Measurements from ENCODE around the gene FARS2. TPM values are rescaled to one million over a fixed set of nuclear protein-coding genes. Genes with fewer than 3 reads are reported as not detected.

The FARS2 gene
- total RNA-seq, 5 donors from 2014 or later (not counting 1 experiment from before 2014, with no cell fraction given), result 17.9 to 24.2 (median 20.3) TPM

- no peak for DNase-seq
- no peaks in the 10 kb centered on the region for H3K4me1 ChIP-seq (ENCODE audit: control insufficient read depth in 1 of 2, extremely low read depth in 1 of 2, insufficient read depth in 2 of 2, low read length in 2 of 2)
- ChIA-PET CTCF (no interaction called here), POLR2A (interaction anchor here in 1 of 2 donors (0.5 kb wide), 1 partner anchor 209 kb away, joined by 3 read pairs; no protein-coding TSS in a partner anchor)
- no peaks in the 10 kb centered on the region for H3K27me3 ChIP-seq (replicated peaks in 1 of 2; ENCODE audit: control insufficient read depth in 2 of 2, extremely low read depth in 1 of 2, insufficient read depth in 2 of 2, low read length in 1 of 2)
- no peak overlapping the region for H3K4me3 ChIP-seq (ENCODE audit: control insufficient read depth in 1 of 2, extremely low read depth in 1 of 2, low read length in 1 of 2)
- Mint-ChIP-seq H3K4me1 (peaks cover under 1 to 4% (median under 1%) of the 10 kb centered on the region in 3 donors), H3K27ac (no peak overlapping the region), H3K4me3 (no peak overlapping the region), H3K27me3 (no peaks in the 10 kb centered on the region), H3K36me3 (peaks cover 10% of the 10 kb centered on the region), H3K9me3 (no peaks in the 10 kb centered on the region)
- H3K27ac ChIP-seq (ENCODE audit: low read length), result no peak overlapping the region
- no peaks in the 10 kb centered on the region for H3K36me3 ChIP-seq (ENCODE audit: control insufficient read depth in 2 of 2, extremely low read depth in 1 of 2, insufficient read depth in 1 of 2, low read length in 1 of 2)
- H3K9me3 ChIP-seq, result no peaks in the 10 kb centered on the region
- ATAC-seq (replicated peaks in 1 of 4), result no peak
- 100% methylated on average over 2 of the region's 6 CpGs for WGBS (ENCODE audit: insufficient coverage)
Measured at GRCh38 chr6:5781019-5781418, 519.7 kb downstream of the FARS2 start.

- no peaks in the 10 kb centered on the region for H3K9me3 ChIP-seq
- no peaks in the 10 kb centered on the region for H3K27me3 Mint-ChIP-seq
- H3K4me3 ChIP-seq (ENCODE audit: control insufficient read depth in 1 of 2, extremely low read depth in 1 of 2, low read length in 1 of 2), result no peak overlapping the region
- ATAC-seq (replicated peaks in 1 of 4) (no peak), DNase-seq (no peak)
- ChIA-PET POLR2A (no interaction called here), CTCF (no interaction called here)
- H3K27me3 ChIP-seq (replicated peaks in 1 of 2; ENCODE audit: control insufficient read depth in 2 of 2, extremely low read depth in 1 of 2, insufficient read depth in 2 of 2, low read length in 1 of 2), result no peaks in the 10 kb centered on the region
- no peaks in the 10 kb centered on the region for H3K9me3 Mint-ChIP-seq
- no peak overlapping the region for H3K27ac ChIP-seq (ENCODE audit: low read length)
- H3K4me1 ChIP-seq (ENCODE audit: control insufficient read depth in 1 of 2, extremely low read depth in 1 of 2, insufficient read depth in 2 of 2, low read length in 2 of 2), result peaks cover under 1 to 4% of the 10 kb centered on the region in 2 experiments
- H3K36me3 ChIP-seq (ENCODE audit: control insufficient read depth in 2 of 2, extremely low read depth in 1 of 2, insufficient read depth in 1 of 2, low read length in 1 of 2), result no peaks in the 10 kb centered on the region
- WGBS (ENCODE audit: insufficient coverage), result 84% methylated on average over 17 of the region's 17 CpGs
- H3K4me3 Mint-ChIP-seq, result no peak overlapping the region
- no peak overlapping the region for H3K27ac Mint-ChIP-seq
- H3K36me3 Mint-ChIP-seq, result peaks cover 10% of the 10 kb centered on the region
- H3K4me1 Mint-ChIP-seq, result peaks cover 11 to 14% (median 11%) of the 10 kb centered on the region in 3 donors
Measured at GRCh38 chr6:5781966-5782556, 520.7 kb downstream of the FARS2 start.

- no peaks in the 10 kb centered on the region for H3K27me3 Mint-ChIP-seq
- H3K4me3 Mint-ChIP-seq, result no peak overlapping the region
- Histone ChIP-seq H3K9me3 (no peaks in the 10 kb centered on the region), H3K27me3 (replicated peaks in 1 of 2; ENCODE audit: control insufficient read depth in 2 of 2, extremely low read depth in 1 of 2, insufficient read depth in 2 of 2, low read length in 1 of 2) (no peaks in the 10 kb centered on the region), H3K36me3 (ENCODE audit: control insufficient read depth in 2 of 2, extremely low read depth in 1 of 2, insufficient read depth in 1 of 2, low read length in 1 of 2) (no peaks in the 10 kb centered on the region), H3K4me3 (ENCODE audit: control insufficient read depth in 1 of 2, extremely low read depth in 1 of 2, low read length in 1 of 2) (no peak overlapping the region), H3K4me1 (ENCODE audit: control insufficient read depth in 1 of 2, extremely low read depth in 1 of 2, insufficient read depth in 2 of 2, low read length in 2 of 2) (peaks cover 4 to 8% of the 10 kb centered on the region in 2 experiments), H3K27ac (ENCODE audit: low read length) (no peak overlapping the region)
- H3K36me3 Mint-ChIP-seq, result peaks cover 8% of the 10 kb centered on the region
- 87% methylated on average over 23 of the region's 26 CpGs for WGBS (ENCODE audit: insufficient coverage)
- no peaks in the 10 kb centered on the region for H3K9me3 Mint-ChIP-seq
- ChIA-PET CTCF (no interaction called here), POLR2A (no interaction called here)
- ATAC-seq (replicated peaks in 1 of 4) (no peak), DNase-seq (no peak)
- H3K4me1 Mint-ChIP-seq, result peaks cover 13 to 23% (median 20%) of the 10 kb centered on the region in 3 donors
- H3K27ac Mint-ChIP-seq, result no peak overlapping the region
Measured at GRCh38 chr6:5782783-5783547, 521.7 kb downstream of the FARS2 start.

- 87% methylated on average over 13 of the region's 19 CpGs for WGBS (ENCODE audit: insufficient coverage)
- H3K9me3 Mint-ChIP-seq, result no peaks in the 10 kb centered on the region
- peaks cover 4% of the 10 kb centered on the region for H3K36me3 Mint-ChIP-seq
- H3K9me3 ChIP-seq, result no peaks in the 10 kb centered on the region
- no peak for ATAC-seq (replicated peaks in 1 of 4)
- H3K27ac ChIP-seq (ENCODE audit: low read length), result no peak overlapping the region
- ChIA-PET CTCF (no interaction called here), POLR2A (no interaction called here)
- no peaks in the 10 kb centered on the region for H3K27me3 ChIP-seq (replicated peaks in 1 of 2; ENCODE audit: control insufficient read depth in 2 of 2, extremely low read depth in 1 of 2, insufficient read depth in 2 of 2, low read length in 1 of 2)
- H3K27me3 Mint-ChIP-seq, result no peaks in the 10 kb centered on the region
- no peak overlapping the region for H3K4me3 Mint-ChIP-seq
- H3K4me1 Mint-ChIP-seq, result peaks cover 13 to 22% (median 19%) of the 10 kb centered on the region in 3 donors
- no peak for DNase-seq
- no peak overlapping the region for H3K27ac Mint-ChIP-seq
- peaks cover 4 to 8% of the 10 kb centered on the region in 2 experiments for H3K4me1 ChIP-seq (ENCODE audit: control insufficient read depth in 1 of 2, extremely low read depth in 1 of 2, insufficient read depth in 2 of 2, low read length in 2 of 2)
- H3K36me3 ChIP-seq (ENCODE audit: control insufficient read depth in 2 of 2, extremely low read depth in 1 of 2, insufficient read depth in 1 of 2, low read length in 1 of 2), result no peaks in the 10 kb centered on the region
- H3K4me3 ChIP-seq (ENCODE audit: control insufficient read depth in 1 of 2, extremely low read depth in 1 of 2, low read length in 1 of 2), result no peak overlapping the region
Measured at GRCh38 chr6:5783584-5784089, 522.3 kb downstream of the FARS2 start.

- no peak for DNase-seq
- H3K27ac Mint-ChIP-seq, result no peak overlapping the region
- Histone ChIP-seq H3K4me1 (ENCODE audit: control insufficient read depth in 1 of 2, extremely low read depth in 1 of 2, insufficient read depth in 2 of 2, low read length in 2 of 2) (peaks cover 4 to 8% of the 10 kb centered on the region in 2 experiments), H3K27me3 (replicated peaks in 1 of 2; ENCODE audit: control insufficient read depth in 2 of 2, extremely low read depth in 1 of 2, insufficient read depth in 2 of 2, low read length in 1 of 2) (no peaks in the 10 kb centered on the region), H3K4me3 (ENCODE audit: control insufficient read depth in 1 of 2, extremely low read depth in 1 of 2, low read length in 1 of 2) (no peak overlapping the region), H3K36me3 (ENCODE audit: control insufficient read depth in 2 of 2, extremely low read depth in 1 of 2, insufficient read depth in 1 of 2, low read length in 1 of 2) (no peaks in the 10 kb centered on the region), H3K27ac (ENCODE audit: low read length) (no peak overlapping the region), H3K9me3 (no peaks in the 10 kb centered on the region)
- ChIA-PET CTCF (no interaction called here), POLR2A (no interaction called here)
- WGBS (ENCODE audit: insufficient coverage), result 78% methylated on average over 4 of the region's 8 CpGs
- no peak for ATAC-seq (replicated peaks in 1 of 4)
- H3K36me3 Mint-ChIP-seq, result no peaks in the 10 kb centered on the region
- H3K4me3 Mint-ChIP-seq, result no peak overlapping the region
- no peaks in the 10 kb centered on the region for H3K9me3 Mint-ChIP-seq
- no peaks in the 10 kb centered on the region for H3K27me3 Mint-ChIP-seq
- H3K4me1 Mint-ChIP-seq, result peaks cover 13 to 22% (median 19%) of the 10 kb centered on the region in 3 donors
Measured at GRCh38 chr6:5785249-5785648, 523.9 kb downstream of the FARS2 start.

- no peaks in the 10 kb centered on the region for H3K27me3 Mint-ChIP-seq
- Histone ChIP-seq H3K27me3 (replicated peaks in 1 of 2; ENCODE audit: control insufficient read depth in 2 of 2, extremely low read depth in 1 of 2, insufficient read depth in 2 of 2, low read length in 1 of 2) (no peaks in the 10 kb centered on the region), H3K4me3 (ENCODE audit: control insufficient read depth in 1 of 2, extremely low read depth in 1 of 2, low read length in 1 of 2) (no peak overlapping the region), H3K27ac (ENCODE audit: low read length) (no peak overlapping the region), H3K9me3 (no peaks in the 10 kb centered on the region), H3K4me1 (ENCODE audit: control insufficient read depth in 1 of 2, extremely low read depth in 1 of 2, insufficient read depth in 2 of 2, low read length in 2 of 2) (peaks cover 4 to 8% of the 10 kb centered on the region in 2 experiments), H3K36me3 (ENCODE audit: control insufficient read depth in 2 of 2, extremely low read depth in 1 of 2, insufficient read depth in 1 of 2, low read length in 1 of 2) (no peaks in the 10 kb centered on the region)
- H3K9me3 Mint-ChIP-seq, result no peaks in the 10 kb centered on the region
- H3K4me3 Mint-ChIP-seq, result peak overlapping the region in 1 of 3 donors; percentile 46
- DNase-seq, result no peak
- H3K4me1 Mint-ChIP-seq, result peaks cover 13 to 22% (median 19%) of the 10 kb centered on the region in 3 donors
- H3K27ac Mint-ChIP-seq, result no peak overlapping the region
- POLR2A ChIA-PET, result no interaction called here
- WGBS (ENCODE audit: insufficient coverage), result 88% methylated on average over 10 of the region's 10 CpGs
- H3K36me3 Mint-ChIP-seq, result peaks cover 1% of the 10 kb centered on the region
- peak in 2 of 4 experiments; percentile 28 for ATAC-seq (replicated peaks in 1 of 4)
- CTCF ChIA-PET, result no interaction called here
Measured at GRCh38 chr6:5786321-5786968, 525.1 kb downstream of the FARS2 start.
